ENCODE measurements around the gene FOXF1.

DNA sequence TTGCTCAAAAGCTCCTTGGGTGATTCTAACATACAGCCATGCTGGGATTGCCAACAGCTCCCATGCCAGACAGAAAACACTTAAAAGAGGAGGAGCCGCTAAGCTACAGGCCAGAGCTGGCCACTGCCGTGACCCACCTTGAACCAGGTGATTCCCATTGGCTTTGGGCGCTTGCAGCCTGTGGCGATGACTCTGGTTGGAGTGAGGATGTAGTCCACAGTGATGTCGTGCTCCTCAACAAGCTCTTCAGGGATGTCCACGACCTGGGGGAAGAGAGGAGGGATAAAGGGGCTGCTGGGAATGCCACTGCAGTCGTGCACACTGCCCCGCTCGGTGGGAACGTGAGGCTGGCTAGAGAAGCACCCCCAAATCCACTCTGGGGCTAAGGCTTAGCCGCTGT lies 31.2 kb downstream of the FOXF1 start:
- TF ChIP-seq POLR2A (IDR thresholded peaks at IDR 0.05): no peak
- TF ChIP-seq, protein P1, sequence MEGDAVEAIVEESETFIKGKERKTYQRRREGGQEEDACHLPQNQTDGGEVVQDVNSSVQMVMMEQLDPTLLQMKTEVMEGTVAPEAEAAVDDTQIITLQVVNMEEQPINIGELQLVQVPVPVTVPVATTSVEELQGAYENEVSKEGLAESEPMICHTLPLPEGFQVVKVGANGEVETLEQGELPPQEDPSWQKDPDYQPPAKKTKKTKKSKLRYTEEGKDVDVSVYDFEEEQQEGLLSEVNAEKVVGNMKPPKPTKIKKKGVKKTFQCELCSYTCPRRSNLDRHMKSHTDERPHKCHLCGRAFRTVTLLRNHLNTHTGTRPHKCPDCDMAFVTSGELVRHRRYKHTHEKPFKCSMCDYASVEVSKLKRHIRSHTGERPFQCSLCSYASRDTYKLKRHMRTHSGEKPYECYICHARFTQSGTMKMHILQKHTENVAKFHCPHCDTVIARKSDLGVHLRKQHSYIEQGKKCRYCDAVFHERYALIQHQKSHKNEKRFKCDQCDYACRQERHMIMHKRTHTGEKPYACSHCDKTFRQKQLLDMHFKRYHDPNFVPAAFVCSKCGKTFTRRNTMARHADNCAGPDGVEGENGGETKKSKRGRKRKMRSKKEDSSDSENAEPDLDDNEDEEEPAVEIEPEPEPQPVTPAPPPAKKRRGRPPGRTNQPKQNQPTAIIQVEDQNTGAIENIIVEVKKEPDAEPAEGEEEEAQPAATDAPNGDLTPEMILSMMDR (IDR thresholded peaks at IDR 0.05): no peak

All from testis (tissue), 2 donors.